Liver (tissue), 3 donors: ENCODE measurements around the gene C19orf47.

Experiments used
- ATF3 ChIP-seq: IDR thresholded peaks from 2 replicates; pipeline ENCODE4 v1.6.1; 2016; ENCODE audit warnings: antibody characterized with exemption
- EGR1 ChIP-seq, 2 donors: IDR thresholded peaks; 2 replicates each; pipeline ENCODE4 v1.6.1; 2016 to 2018; ENCODE audit warnings: antibody characterized with exemption in 2 of 2, low read depth in 2 of 2
- FOXA1 ChIP-seq: IDR thresholded peaks from 2 replicates; pipeline ENCODE4 v1.6.1; 2016; ENCODE audit warnings: antibody characterized with exemption
- GABPA ChIP-seq, 2 donors: IDR thresholded peaks in 1 of 2; conservative IDR thresholded peaks in 1 of 2; 2 replicates each; pipeline ENCODE4 v1.6.1; 2016; ENCODE audit warnings: antibody characterized with exemption in 2 of 2, mild to moderate bottlenecking in 1 of 2, moderate library complexity in 1 of 2
- JUND ChIP-seq, 2 donors: IDR thresholded peaks; 2 replicates each; pipeline ENCODE4 v1.6.1; 2016; ENCODE audit warnings: antibody characterized with exemption in 2 of 2
- NR2F2 ChIP-seq: IDR thresholded peaks from 2 replicates; pipeline ENCODE4 v1.6.1; 2016; ENCODE audit warnings: antibody characterized with exemption
- REST ChIP-seq: IDR thresholded peaks from 2 replicates; pipeline ENCODE4 v1.6.1; 2016; ENCODE audit warnings: antibody characterized with exemption, mild to moderate bottlenecking
- SP1 ChIP-seq: IDR thresholded peaks from 2 replicates; pipeline ENCODE4 v1.6.1; 2018; ENCODE audit warnings: antibody characterized with exemption, mild to moderate bottlenecking
- TAF1 ChIP-seq: conservative IDR thresholded peaks from 2 replicates; pipeline ENCODE4 v1.6.1; 2016; ENCODE audit warnings: antibody characterized with exemption, mild to moderate bottlenecking
- YY1 ChIP-seq: IDR thresholded peaks from 2 replicates; pipeline ENCODE4 v1.6.1; 2016; ENCODE audit warnings: antibody characterized with exemption, mild to moderate bottlenecking
- TF ChIP-seq, protein P1 (sequence below): fragments of 150-350 bp; IDR thresholded peaks from 2 replicates; pipeline ENCODE4 v1.5.1; 2017; ENCODE audit warnings: improper control_type of control experiment, low read depth, low read length; ENCODE audit not compliant: missing input control
- donor health status: healthy.
- donor health status: healthy.

DNA sequence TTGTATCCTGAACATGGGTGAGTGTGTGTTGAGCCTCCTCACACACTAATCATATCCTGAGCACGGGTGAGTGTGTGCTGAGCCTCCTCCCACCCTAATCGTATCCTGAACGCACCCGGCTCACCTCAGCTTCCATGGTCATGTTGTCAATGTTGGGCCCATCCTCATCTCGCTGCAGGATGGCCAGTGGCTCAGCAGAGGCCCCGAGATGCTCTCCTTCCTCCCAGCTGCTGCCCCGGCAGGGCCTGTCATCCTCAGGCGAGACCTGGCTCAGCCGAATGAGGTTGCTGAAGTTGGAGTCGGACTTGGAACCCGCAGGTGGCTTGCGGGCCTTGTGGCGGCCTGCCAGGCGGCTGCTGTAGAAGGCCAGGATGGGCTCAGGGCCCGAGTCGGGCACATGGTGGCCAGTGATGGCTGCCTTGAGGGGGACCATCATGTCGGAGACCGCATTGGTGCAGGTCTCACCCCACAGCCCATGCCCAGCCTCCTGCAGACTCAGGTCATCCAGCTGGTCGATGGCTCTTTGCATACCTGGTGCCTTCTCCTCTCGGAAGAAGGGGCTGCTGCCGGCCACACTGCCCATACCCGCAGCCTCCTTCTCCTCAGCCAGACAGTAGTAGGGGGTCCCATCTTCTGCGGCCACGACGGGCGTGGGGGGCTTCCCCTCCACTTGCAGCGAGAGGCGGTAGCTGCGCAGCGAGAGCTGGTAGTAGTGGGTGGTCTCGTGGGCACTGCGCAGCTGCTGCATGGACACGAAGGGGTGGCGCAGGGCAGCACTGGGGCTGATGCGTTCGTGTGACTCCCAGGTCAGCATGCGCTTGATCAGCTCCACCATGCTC, 32.2 kb upstream of the C19orf47 start:
- TF ChIP-seq ATF3 (no peak), GABPA (IDR thresholded peaks at IDR 0.05 in 1 of 2, conservative IDR thresholded peaks at IDR 0.05 in 1 of 2) (no peak), YY1 (no peak), SP1 (no peak), JUND (IDR thresholded peaks at IDR 0.05) (no peak), REST (no peak), FOXA1 (no peak), EGR1 (IDR thresholded peaks at IDR 0.05; ENCODE audit: low read depth in 2 of 2) (no peak), TAF1 (no peak), NR2F2 (no peak)
- TF ChIP-seq, protein P1, sequence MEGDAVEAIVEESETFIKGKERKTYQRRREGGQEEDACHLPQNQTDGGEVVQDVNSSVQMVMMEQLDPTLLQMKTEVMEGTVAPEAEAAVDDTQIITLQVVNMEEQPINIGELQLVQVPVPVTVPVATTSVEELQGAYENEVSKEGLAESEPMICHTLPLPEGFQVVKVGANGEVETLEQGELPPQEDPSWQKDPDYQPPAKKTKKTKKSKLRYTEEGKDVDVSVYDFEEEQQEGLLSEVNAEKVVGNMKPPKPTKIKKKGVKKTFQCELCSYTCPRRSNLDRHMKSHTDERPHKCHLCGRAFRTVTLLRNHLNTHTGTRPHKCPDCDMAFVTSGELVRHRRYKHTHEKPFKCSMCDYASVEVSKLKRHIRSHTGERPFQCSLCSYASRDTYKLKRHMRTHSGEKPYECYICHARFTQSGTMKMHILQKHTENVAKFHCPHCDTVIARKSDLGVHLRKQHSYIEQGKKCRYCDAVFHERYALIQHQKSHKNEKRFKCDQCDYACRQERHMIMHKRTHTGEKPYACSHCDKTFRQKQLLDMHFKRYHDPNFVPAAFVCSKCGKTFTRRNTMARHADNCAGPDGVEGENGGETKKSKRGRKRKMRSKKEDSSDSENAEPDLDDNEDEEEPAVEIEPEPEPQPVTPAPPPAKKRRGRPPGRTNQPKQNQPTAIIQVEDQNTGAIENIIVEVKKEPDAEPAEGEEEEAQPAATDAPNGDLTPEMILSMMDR: no peak
